GM18502 (cell line): ENCODE results near the gene ZNRF3.
"Not testable (repeated sequence)": the region's sequence is repeated elsewhere in the genome, so short reads cannot be mapped to it uniquely, and the experiment has no call there.

Experiments
- ATAC-seq: cut with Tn5 transposase; IDR thresholded peaks from one replicate; pipeline ENCODE4 v1.9.1; 2021; ENCODE audit warnings: mild to moderate bottlenecking; ENCODE audit not compliant: unreplicated experiment, poor library complexity

ZNRF3 gene

GRCh38 chr22:28882878-28883656 is at the start of gene ZNRF3:
Gene ZNRF3 (plus strand): TSS chr22:28883572. CDS start chr22:28883767, 195 bp downstream.
- peak; percentile 68 for ATAC-seq

- no peak for ATAC-seq
Observed at GRCh38 chr22:28835630-28836189, 47.7 kb upstream of the ZNRF3 start.

GRCh38 chr22:28837640-28838039 is 45.7 kb upstream of the ZNRF3 start:
- ATAC-seq: no peak

GRCh38 chr22:28838971-28839370 is 44.4 kb upstream of the ZNRF3 start:
- ATAC-seq: no peak

GRCh38 chr22:28841111-28841510 is 42.3 kb upstream of the ZNRF3 start:
- no peak for ATAC-seq

- no peak for ATAC-seq
Observed at GRCh38 chr22:28843633-28844032, 39.7 kb upstream of the ZNRF3 start.

- not testable (repeated sequence) for ATAC-seq
Observed at GRCh38 chr22:28844277-28844676, 39.1 kb upstream of the ZNRF3 start.

- ATAC-seq: no peak
Observed at GRCh38 chr22:28846994-28847393, 36.4 kb upstream of the ZNRF3 start.

GRCh38 chr22:28855355-28856094 is 27.8 kb upstream of the ZNRF3 start:
- no peak for ATAC-seq

- no peak for ATAC-seq
Observed at GRCh38 chr22:28856095-28856455, 27.3 kb upstream of the ZNRF3 start.

- no peak for ATAC-seq
Observed at GRCh38 chr22:28857288-28857687, 26.1 kb upstream of the ZNRF3 start.

- ATAC-seq: no peak
Observed at GRCh38 chr22:28864878-28865596, 18.3 kb upstream of the ZNRF3 start.

GRCh38 chr22:28867191-28867590 is 16.2 kb upstream of the ZNRF3 start:
- ATAC-seq: no peak

GRCh38 chr22:28868389-28868788 is 15.0 kb upstream of the ZNRF3 start:
- ATAC-seq: not testable (repeated sequence)

- ATAC-seq: no peak
Observed at GRCh38 chr22:28869736-28870135, 13.6 kb upstream of the ZNRF3 start.

- ATAC-seq: no peak
Observed at GRCh38 chr22:28873183-28873963, 10.0 kb upstream of the ZNRF3 start.

- no peak for ATAC-seq
Observed at GRCh38 chr22:28874061-28874460, 9.3 kb upstream of the ZNRF3 start.

GRCh38 chr22:28874811-28875320 is 8.5 kb upstream of the ZNRF3 start:
- no peak for ATAC-seq

- peak; percentile 8 for ATAC-seq
Observed at GRCh38 chr22:28882545-28882877, 861 bp upstream of the ZNRF3 start.

- ATAC-seq: peak; percentile 22
Observed at GRCh38 chr22:28883657-28883916, 215 bp downstream of the ZNRF3 start.
